Measurements from ENCODE around the gene MLLT3.

Gene MLLT3

GRCh38 chr9:20379804-20380225, 242.5 kb downstream of the MLLT3 start:
- Histone ChIP-seq H3K9ac (ENCODE audit: low read depth, low read length, poor library complexity, severe bottlenecking) (no peak overlapping the region), H3K4me3 (ENCODE audit: low read length, poor library complexity, severe bottlenecking) (no peak overlapping the region), H3K79me2 (ENCODE audit: insufficient read depth, low read length) (no peaks in the 10 kb centered on the region)

DNA sequence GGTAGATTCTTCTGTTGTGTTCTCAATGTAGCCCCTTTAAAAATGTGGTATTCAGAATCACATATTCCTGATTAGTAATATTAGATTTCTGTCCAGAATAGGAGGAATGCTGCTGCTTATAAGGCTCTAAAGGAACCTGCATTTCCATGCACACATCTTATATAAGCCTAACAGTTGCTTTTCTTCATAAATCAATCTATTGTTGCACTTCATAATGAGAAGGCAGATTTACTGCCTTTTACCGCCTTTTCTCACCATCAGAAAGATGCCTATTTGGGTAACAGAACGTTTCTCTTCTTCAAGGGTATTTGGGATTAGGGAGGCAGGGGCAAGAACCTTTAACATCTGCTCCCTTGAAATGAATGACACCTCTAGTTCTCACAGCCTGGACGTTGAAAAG, 243.4 kb downstream of the MLLT3 start:
- Histone ChIP-seq H4K20me1 (ENCODE audit: insufficient read depth, low read length, poor library complexity, severe bottlenecking) (no peaks in the 10 kb centered on the region), H3K4me2 (ENCODE audit: low read depth, low read length, poor library complexity, severe bottlenecking) (no peak overlapping the region), H3K27me3 (ENCODE audit: insufficient read depth, low read length, poor library complexity, severe bottlenecking) (no peaks in the 10 kb centered on the region), H3K4me3 (ENCODE audit: low read length, poor library complexity, severe bottlenecking) (no peak overlapping the region), H2AFZ (ENCODE audit: low read length) (no peak overlapping the region), H3K9me3 (ENCODE audit: insufficient read depth, low read depth, low read length) (no peaks in the 10 kb centered on the region), H3K36me3 (ENCODE audit: insufficient read depth, low read length) (no peaks in the 10 kb centered on the region), H3K79me2 (ENCODE audit: insufficient read depth, low read length) (no peaks in the 10 kb centered on the region), H3K9me2 (replicated peaks; ENCODE audit: low read depth, low read length) (no peaks in the 10 kb centered on the region), H3F3A (ENCODE audit: low read depth) (no peaks in the 10 kb centered on the region), H3K4me1 (ENCODE audit: insufficient read depth, low read length, poor library complexity, severe bottlenecking) (peaks cover 20% of the 10 kb centered on the region), H3K9ac (ENCODE audit: low read depth, low read length, poor library complexity, severe bottlenecking) (no peak overlapping the region)
- no peak for TF ChIP-seq EZH2phosphoT487 (IDR thresholded peaks at IDR 0.05; ENCODE audit: borderline replicate concordance)
- no peak for TF ChIP-seq CTCF (conservative IDR thresholded peaks at IDR 0.05; ENCODE audit: low read length)

More at GRCh38 chr9:20379804-20380225, 242.5 kb downstream of the MLLT3 start:
- no peak overlapping the region for H3K4me2 ChIP-seq (ENCODE audit: low read depth, low read length, poor library complexity, severe bottlenecking)
- H3K36me3 ChIP-seq (ENCODE audit: insufficient read depth, low read length), result no peaks in the 10 kb centered on the region
- H3F3A ChIP-seq (ENCODE audit: low read depth), result no peaks in the 10 kb centered on the region
- H4K20me1 ChIP-seq (ENCODE audit: insufficient read depth, low read length, poor library complexity, severe bottlenecking), result no peaks in the 10 kb centered on the region
- H3K4me1 ChIP-seq (ENCODE audit: insufficient read depth, low read length, poor library complexity, severe bottlenecking), result peaks cover 20% of the 10 kb centered on the region
- H3K27me3 ChIP-seq (ENCODE audit: insufficient read depth, low read length, poor library complexity, severe bottlenecking), result no peaks in the 10 kb centered on the region
- H2AFZ ChIP-seq (ENCODE audit: low read length), result no peak overlapping the region
- no peak for TF ChIP-seq EZH2phosphoT487 (IDR thresholded peaks at IDR 0.05; ENCODE audit: borderline replicate concordance)
- no peak for TF ChIP-seq CTCF (conservative IDR thresholded peaks at IDR 0.05; ENCODE audit: low read length)
- H3K9me2 ChIP-seq (replicated peaks; ENCODE audit: low read depth, low read length), result no peaks in the 10 kb centered on the region
- no peaks in the 10 kb centered on the region for H3K9me3 ChIP-seq (ENCODE audit: insufficient read depth, low read depth, low read length)

DNA sequence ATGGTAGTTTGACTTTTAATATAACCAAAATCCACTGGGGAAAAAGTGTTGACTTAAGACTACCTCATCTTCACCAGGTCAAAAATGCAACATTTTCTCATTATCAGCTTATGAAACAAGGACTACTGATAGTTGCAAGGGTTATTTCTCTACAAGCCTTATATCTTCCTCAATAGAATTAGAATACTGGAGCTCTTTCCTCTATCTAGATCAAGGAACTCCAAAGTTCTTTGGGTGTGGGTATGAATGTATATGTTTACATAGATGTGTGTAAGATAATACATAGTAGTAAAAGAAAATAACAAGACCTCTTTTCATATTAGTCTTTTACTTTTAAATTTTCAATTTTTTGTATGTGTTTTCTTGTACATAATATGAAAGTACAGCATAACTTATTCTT, 244.5 kb downstream of the MLLT3 start:
- Histone ChIP-seq H3K4me3 (ENCODE audit: low read length, poor library complexity, severe bottlenecking) (no peak overlapping the region), H3K79me2 (ENCODE audit: insufficient read depth, low read length) (no peaks in the 10 kb centered on the region), H3K4me2 (ENCODE audit: low read depth, low read length, poor library complexity, severe bottlenecking) (no peak overlapping the region), H3K9ac (ENCODE audit: low read depth, low read length, poor library complexity, severe bottlenecking) (no peak overlapping the region), H3K4me1 (ENCODE audit: insufficient read depth, low read length, poor library complexity, severe bottlenecking) (peaks cover 20% of the 10 kb centered on the region), H2AFZ (ENCODE audit: low read length) (no peak overlapping the region), H3K9me3 (ENCODE audit: insufficient read depth, low read depth, low read length) (no peaks in the 10 kb centered on the region), H3K36me3 (ENCODE audit: insufficient read depth, low read length) (no peaks in the 10 kb centered on the region), H4K20me1 (ENCODE audit: insufficient read depth, low read length, poor library complexity, severe bottlenecking) (no peaks in the 10 kb centered on the region), H3K9me2 (replicated peaks; ENCODE audit: low read depth, low read length) (no peaks in the 10 kb centered on the region), H3F3A (ENCODE audit: low read depth) (no peaks in the 10 kb centered on the region), H3K27me3 (ENCODE audit: insufficient read depth, low read length, poor library complexity, severe bottlenecking) (no peaks in the 10 kb centered on the region)
- TF ChIP-seq CTCF (conservative IDR thresholded peaks at IDR 0.05; ENCODE audit: low read length), result no peak
- no peak for TF ChIP-seq EZH2phosphoT487 (IDR thresholded peaks at IDR 0.05; ENCODE audit: borderline replicate concordance)

Measured in Loucy (cell line).